SK-N-SH (cell line): ENCODE measurements around the gene DYNC2H1. TPM values are rescaled to one million over a fixed set of nuclear protein-coding genes. Genes with fewer than 3 reads are reported as not detected.

Experiments used
- CTCF ChIA-PET: fragments of 300-600, 350-600 bp; formaldehyde crosslinking; extraction: SDS; loops from one replicate; lab custom pipeline; 2021; lab: Yijun Ruan, JAX
- POLR2A ChIA-PET: fragments of 350-600 bp; sonication (Branson Sonifier 250); formaldehyde crosslinking; extraction: SDS; loops from one replicate; lab custom pipeline; 2020; ENCODE audit warnings: antibody characterized with exemption, inconsistent platforms; lab: Yijun Ruan, JAX
- DNase-seq: peaks from one replicate; pipeline ENCODE4 v3.0.0; 2012
- H2AFZ ChIP-seq: fragments of 200-600 bp; sonication (generic); 2 replicates; pipeline ENCODE4 v1.8.1; 2016; ENCODE audit warnings: antibody characterized with exemption, mild to moderate bottlenecking, low read depth
- H3F3A ChIP-seq: fragments of 200-600 bp; sonication (generic); replicated peaks from 2 replicates; pipeline ENCODE3; 2016; ENCODE audit warnings: antibody characterized with exemption, mild to moderate bottlenecking; ENCODE audit not compliant: insufficient read depth
- H3K27ac ChIP-seq, 2 experiments: fragments of 200-500 bp in 1 of 2; fragments of 200-600 bp in 1 of 2; sonication (Bioruptor generic) in 1 of 2; sonication (generic), shearing (Covaris generic) in 1 of 2; 2 replicates each; pipeline versions ENCODE4 v1.5.1 to v1.6.1; 2014 to 2016; ENCODE audit warnings: low read depth in 2 of 2, inconsistent platforms in 1 of 2, low read length in 1 of 2, mild to moderate bottlenecking in 1 of 2, mixed read lengths in 1 of 2
- H3K27me3 ChIP-seq: fragments of 200-600 bp; sonication (generic), shearing (Covaris generic); 2 replicates; pipeline ENCODE4 v1.6.1; 2016; ENCODE audit warnings: mixed run types; ENCODE audit not compliant: insufficient read depth
- H3K36me3 ChIP-seq, 2 experiments: fragments of 200-500 bp in 1 of 2; fragments of 200-600 bp in 1 of 2; sonication (Bioruptor generic) in 1 of 2; sonication (generic) in 1 of 2; replicated peaks in 1 of 2; 2 replicates each; pipeline versions ENCODE3 to v1.5.1; 2014 to 2016; ENCODE audit warnings: low read length in 1 of 2, mild to moderate bottlenecking in 1 of 2; ENCODE audit not compliant: insufficient read depth in 2 of 2, control insufficient read depth in 1 of 2
- H3K4me1 ChIP-seq, 2 experiments: fragments of 200-500 bp in 1 of 2; fragments of 200-600 bp in 1 of 2; sonication (Bioruptor generic) in 1 of 2; sonication (generic), shearing (Covaris generic) in 1 of 2; 2 replicates each; pipeline versions ENCODE4 v1.5.1 to v1.6.1; 2014 to 2016; ENCODE audit warnings: low read depth in 1 of 2, low read length in 1 of 2, mixed run types in 1 of 2; ENCODE audit not compliant: insufficient read depth in 2 of 2, control insufficient read depth in 1 of 2
- H3K4me2 ChIP-seq: fragments of 200-600 bp; sonication (generic), shearing (Covaris generic); 2 replicates; pipeline ENCODE4 v1.6.1; 2017; ENCODE audit warnings: mixed run types
- H3K4me3 ChIP-seq, 2 experiments: fragments of 200-500 bp in 1 of 2; fragments of 200-600 bp in 1 of 2; sonication (Bioruptor generic) in 1 of 2; sonication (generic), shearing (Covaris generic) in 1 of 2; 2 replicates each; pipeline versions ENCODE4 v1.5.1 to v1.8.1; 2014 to 2016; ENCODE audit warnings: low read depth in 2 of 2, inconsistent platforms in 1 of 2, low read length in 1 of 2, mild to moderate bottlenecking in 1 of 2, mixed read lengths in 1 of 2, moderate library complexity in 1 of 2
- H3K79me2 ChIP-seq: fragments of 200-600 bp; sonication (generic); 2 replicates; pipeline ENCODE4 v1.8.1; 2017; ENCODE audit warnings: mild to moderate bottlenecking; ENCODE audit not compliant: insufficient read depth
- H3K9ac ChIP-seq: fragments of 200-600 bp; sonication (generic); 2 replicates; pipeline ENCODE4 v1.6.1; 2017; ENCODE audit warnings: mixed run types
- H3K9me2 ChIP-seq: fragments of 200-600 bp; sonication (generic); 2 replicates; pipeline ENCODE4 v1.6.1; 2017; ENCODE audit warnings: mixed run types
- H3K9me3 ChIP-seq: fragments of 200-600 bp; sonication (generic); 2 replicates; pipeline ENCODE4 v1.6.1; 2017; ENCODE audit warnings: mixed run types, mild to moderate bottlenecking, moderate library complexity
- H4K20me1 ChIP-seq: fragments of 200-600 bp; sonication (generic); 2 replicates; pipeline ENCODE4 v1.6.1; 2017; ENCODE audit warnings: mild to moderate bottlenecking, mixed run types; ENCODE audit not compliant: insufficient read depth
- FOSL2 ChIP-seq: IDR thresholded peaks from 2 replicates; pipeline ENCODE4 v1.4.0; 2012; ENCODE audit warnings: low read depth, mild to moderate bottlenecking, moderate library complexity, borderline replicate concordance
- FOXM1 ChIP-seq: IDR thresholded peaks from 2 replicates; pipeline ENCODE4 v1.4.0; 2012; ENCODE audit warnings: low read depth, mild to moderate bottlenecking
- JUND ChIP-seq: IDR thresholded peaks from 2 replicates; pipeline ENCODE4 v1.4.0; 2012
- MXI1 ChIP-seq: IDR thresholded peaks from 2 replicates; pipeline ENCODE4 v1.6.1; 2012; ENCODE audit warnings: mild to moderate bottlenecking, low read depth, low read length, improper control_type of control experiment
- NFIC ChIP-seq: IDR thresholded peaks from 2 replicates; pipeline ENCODE4 v1.4.0; 2012; ENCODE audit warnings: borderline replicate concordance
- NRF1 ChIP-seq: IDR thresholded peaks from 2 replicates; pipeline ENCODE4 v1.6.1; 2012; ENCODE audit warnings: low read depth, mild to moderate bottlenecking, low read length
- POLR2AphosphoS5 ChIP-seq: IDR thresholded peaks from 2 replicates; pipeline ENCODE4 v1.6.1; 2012; ENCODE audit warnings: low read depth, low read length
- RFX5 ChIP-seq: IDR thresholded peaks from 2 replicates; pipeline ENCODE4 v1.6.1; 2012; ENCODE audit warnings: mild to moderate bottlenecking, improper control_type of control experiment, low read length
- SIN3A ChIP-seq: IDR thresholded peaks from 2 replicates; pipeline ENCODE4 v1.6.1; 2012; ENCODE audit warnings: low read depth, mild to moderate bottlenecking, low read length, moderate library complexity, borderline replicate concordance
- TAF1 ChIP-seq: IDR thresholded peaks from 2 replicates; pipeline ENCODE4 v1.6.1; 2012; ENCODE audit warnings: low read depth, mild to moderate bottlenecking, low read length, moderate library complexity, borderline replicate concordance
- YY1 ChIP-seq: IDR thresholded peaks from 2 replicates; pipeline ENCODE4 v1.4.0; 2012; ENCODE audit warnings: low read depth, mild to moderate bottlenecking
- WGBS: methylation state at CpG from one replicate; pipeline ENCODE4 v1.1.6; 2017; ENCODE audit warnings: low lambda C conversion rate; 5-methylcytosine and 5-hydroxymethylcytosine counted together
- polyA plus RNA-seq, 3 experiments: library from polyadenylated mRNA; depleted of rRNA; stranded (reverse); fragments of >200 nt; gene quantifications; 2 replicates each; pipeline ENCODE4 v1.2.3, GENCODE V29; 2012
- TF ChIP-seq, protein P1 (sequence below): IDR thresholded peaks from 2 replicates; pipeline ENCODE4 v1.4.0; 2012; ENCODE audit warnings: low read depth
- TF ChIP-seq, protein P2 (sequence below): IDR thresholded peaks from 2 replicates; pipeline ENCODE4 v1.6.1; 2012; ENCODE audit warnings: mild to moderate bottlenecking, low read depth, low read length, moderate library complexity
- TF ChIP-seq, protein P3 (sequence below): fragments of 200-600 bp; sonication (generic); IDR thresholded peaks from 2 replicates; pipeline ENCODE4 v1.6.1; 2017; ENCODE audit warnings: antibody characterized with exemption, mild to moderate bottlenecking, moderate library complexity
- TF ChIP-seq, protein P4 (sequence below): IDR thresholded peaks from 2 replicates; pipeline ENCODE4; 2012

DYNC2H1 gene
- polyA plus RNA-seq, 1 of the 3 experiments (the other 2 are of a cell fraction), result 15.3 TPM

DNA sequence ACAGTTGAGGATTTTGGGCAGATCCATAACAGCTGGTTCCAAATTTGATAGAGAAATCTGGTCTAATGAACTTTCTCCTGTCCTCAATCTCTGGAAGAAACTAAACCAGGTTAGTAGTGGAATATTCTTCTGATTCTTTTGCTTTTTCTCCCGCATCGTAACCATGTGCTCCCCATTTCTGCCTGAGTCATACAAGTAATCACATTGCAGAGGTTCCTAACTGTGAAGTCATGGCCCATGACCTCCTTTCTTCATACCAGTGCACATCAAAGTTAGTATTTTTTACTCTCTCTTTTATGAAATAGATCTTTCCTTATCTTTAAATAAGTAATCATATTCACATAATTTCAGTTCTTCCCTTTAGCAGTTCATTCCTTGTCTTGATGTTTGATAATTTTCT is 249.0 kb downstream of the DYNC2H1 start:
- no peaks in the 10 kb centered on the region for H3K9me3 ChIP-seq
- no peak overlapping the region for H2AFZ ChIP-seq
- H3F3A ChIP-seq, result no peaks in the 10 kb centered on the region
- ChIA-PET CTCF (no interaction called here), POLR2A (no interaction called here)
- H3K27ac ChIP-seq, result peak overlapping the region in 1 of 2 experiments; percentile 9; a peak in 2 of 4 replicates
- H3K4me2 ChIP-seq, result no peak overlapping the region
- H3K4me1 ChIP-seq, result no peaks in the 10 kb centered on the region; a peak in 1 of 4 replicates
- no peaks in the 10 kb centered on the region for H3K9me2 ChIP-seq
- no peak overlapping the region for H3K9ac ChIP-seq
- peaks cover 0 to 16% of the 10 kb centered on the region in 2 experiments for H3K36me3 ChIP-seq
- no peak overlapping the region for H3K4me3 ChIP-seq
- no peak for TF ChIP-seq RFX5
- TF ChIP-seq, protein P1, sequence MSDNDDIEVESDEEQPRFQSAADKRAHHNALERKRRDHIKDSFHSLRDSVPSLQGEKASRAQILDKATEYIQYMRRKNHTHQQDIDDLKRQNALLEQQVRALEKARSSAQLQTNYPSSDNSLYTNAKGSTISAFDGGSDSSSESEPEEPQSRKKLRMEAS, result peak; percentile 66; the same call in 1 of the 2 replicates
- TF ChIP-seq FOSL2, result peak; percentile 38; the same call in 1 of the 2 replicates
- no peaks in the 10 kb centered on the region for H4K20me1 ChIP-seq
- H3K27me3 ChIP-seq, result no peaks in the 10 kb centered on the region
- H3K79me2 ChIP-seq, result no peaks in the 10 kb centered on the region
- DNase-seq, result no peak
- 71% methylated on average over 2 of the region's 2 CpGs for WGBS

DNA sequence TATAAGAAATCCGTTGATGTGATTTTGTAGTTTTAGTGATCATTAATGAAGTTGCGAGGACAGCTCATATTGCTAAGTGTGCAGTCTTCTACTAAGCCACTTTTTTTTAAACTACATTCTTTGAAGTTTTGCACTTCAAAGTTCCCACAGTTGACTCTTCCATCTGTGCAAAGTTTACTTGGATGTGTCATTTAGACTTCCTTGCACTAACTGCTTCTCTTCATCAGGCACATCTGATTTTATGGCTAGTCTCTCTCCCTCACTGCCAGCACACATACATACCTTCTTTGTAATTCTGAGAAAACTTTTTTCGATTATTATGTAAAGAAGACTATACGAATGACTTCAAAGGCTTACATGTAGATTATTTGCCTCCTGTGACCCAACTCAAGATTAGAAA is 250.0 kb downstream of the DYNC2H1 start:
- no peak overlapping the region for H2AFZ ChIP-seq
- no peaks in the 10 kb centered on the region for H4K20me1 ChIP-seq
- H3K4me2 ChIP-seq, result no peak overlapping the region
- H3K27ac ChIP-seq, result no peak overlapping the region
- no peak for TF ChIP-seq FOXM1
- TF ChIP-seq NRF1, result no peak
- no peak for TF ChIP-seq JUND
- TF ChIP-seq, protein P1, result no peak
- TF ChIP-seq NFIC, result no peak
- TF ChIP-seq, all 33 proteins: peak for 0
- no peak overlapping the region for H3K4me3 ChIP-seq
- DNase-seq, result no peak
- no peak overlapping the region for H3K9ac ChIP-seq
- H3K27me3 ChIP-seq, result no peaks in the 10 kb centered on the region
- WGBS, result 91% methylated on average over 4 of the region's 4 CpGs
- CTCF ChIA-PET, result no interaction called here
- H3K4me1 ChIP-seq, result no peaks in the 10 kb centered on the region; a peak in 1 of 4 replicates
- H3K9me3 ChIP-seq, result no peaks in the 10 kb centered on the region
- H3K9me2 ChIP-seq, result no peaks in the 10 kb centered on the region
- POLR2A ChIA-PET, result no interaction called here
- no peaks in the 10 kb centered on the region for H3K79me2 ChIP-seq
- H3F3A ChIP-seq, result no peaks in the 10 kb centered on the region
- peaks cover 0 to 16% of the 10 kb centered on the region in 2 experiments for H3K36me3 ChIP-seq

DNA sequence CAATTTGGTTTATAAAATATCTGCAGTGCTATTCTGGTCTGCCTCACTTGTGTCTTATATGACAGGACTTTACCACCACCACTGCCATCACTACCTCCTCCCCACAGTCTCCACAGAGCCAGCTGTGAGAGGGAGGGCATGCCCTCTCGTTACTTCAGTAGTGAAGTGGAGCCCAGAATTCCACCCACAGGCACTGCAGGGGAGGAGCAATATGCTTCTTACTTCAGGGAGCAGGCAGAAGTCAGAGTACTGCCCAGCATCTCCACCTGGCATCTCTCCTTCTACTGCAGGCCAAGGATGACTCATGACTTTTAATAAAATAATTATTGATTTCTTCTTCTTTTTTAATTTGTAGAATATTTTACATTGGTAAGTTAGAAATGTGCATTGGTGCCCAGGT is 255.5 kb downstream of the DYNC2H1 start:
- CTCF ChIA-PET, result no interaction called here
- WGBS, result 60% methylated on average over 1 of the region's 1 CpG

More for the DNA sequence above, 255.5 kb downstream of the DYNC2H1 start:
- H3K9ac ChIP-seq, result no peak overlapping the region
- no peak overlapping the region for H3K4me3 ChIP-seq
- no peaks in the 10 kb centered on the region for H3K79me2 ChIP-seq
- no peak for DNase-seq
- H3K36me3 ChIP-seq, result peaks cover 0 to 15% of the 10 kb centered on the region in 2 experiments
- no peaks in the 10 kb centered on the region for H4K20me1 ChIP-seq
- H3F3A ChIP-seq, result no peaks in the 10 kb centered on the region
- H3K27me3 ChIP-seq, result no peaks in the 10 kb centered on the region
- H3K27ac ChIP-seq, result no peak overlapping the region
- no peak overlapping the region for H3K4me2 ChIP-seq
- POLR2A ChIA-PET, result no interaction called here
- TF ChIP-seq TAF1 (no peak), POLR2AphosphoS5 (no peak), NFIC (no peak), MXI1 (no peak), JUND (no peak), NRF1 (no peak), YY1 (no peak), SIN3A (no peak)
- TF ChIP-seq, protein P2, sequence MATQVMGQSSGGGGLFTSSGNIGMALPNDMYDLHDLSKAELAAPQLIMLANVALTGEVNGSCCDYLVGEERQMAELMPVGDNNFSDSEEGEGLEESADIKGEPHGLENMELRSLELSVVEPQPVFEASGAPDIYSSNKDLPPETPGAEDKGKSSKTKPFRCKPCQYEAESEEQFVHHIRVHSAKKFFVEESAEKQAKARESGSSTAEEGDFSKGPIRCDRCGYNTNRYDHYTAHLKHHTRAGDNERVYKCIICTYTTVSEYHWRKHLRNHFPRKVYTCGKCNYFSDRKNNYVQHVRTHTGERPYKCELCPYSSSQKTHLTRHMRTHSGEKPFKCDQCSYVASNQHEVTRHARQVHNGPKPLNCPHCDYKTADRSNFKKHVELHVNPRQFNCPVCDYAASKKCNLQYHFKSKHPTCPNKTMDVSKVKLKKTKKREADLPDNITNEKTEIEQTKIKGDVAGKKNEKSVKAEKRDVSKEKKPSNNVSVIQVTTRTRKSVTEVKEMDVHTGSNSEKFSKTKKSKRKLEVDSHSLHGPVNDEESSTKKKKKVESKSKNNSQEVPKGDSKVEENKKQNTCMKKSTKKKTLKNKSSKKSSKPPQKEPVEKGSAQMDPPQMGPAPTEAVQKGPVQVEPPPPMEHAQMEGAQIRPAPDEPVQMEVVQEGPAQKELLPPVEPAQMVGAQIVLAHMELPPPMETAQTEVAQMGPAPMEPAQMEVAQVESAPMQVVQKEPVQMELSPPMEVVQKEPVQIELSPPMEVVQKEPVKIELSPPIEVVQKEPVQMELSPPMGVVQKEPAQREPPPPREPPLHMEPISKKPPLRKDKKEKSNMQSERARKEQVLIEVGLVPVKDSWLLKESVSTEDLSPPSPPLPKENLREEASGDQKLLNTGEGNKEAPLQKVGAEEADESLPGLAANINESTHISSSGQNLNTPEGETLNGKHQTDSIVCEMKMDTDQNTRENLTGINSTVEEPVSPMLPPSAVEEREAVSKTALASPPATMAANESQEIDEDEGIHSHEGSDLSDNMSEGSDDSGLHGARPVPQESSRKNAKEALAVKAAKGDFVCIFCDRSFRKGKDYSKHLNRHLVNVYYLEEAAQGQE, result no peak
- TF ChIP-seq, protein P3, sequence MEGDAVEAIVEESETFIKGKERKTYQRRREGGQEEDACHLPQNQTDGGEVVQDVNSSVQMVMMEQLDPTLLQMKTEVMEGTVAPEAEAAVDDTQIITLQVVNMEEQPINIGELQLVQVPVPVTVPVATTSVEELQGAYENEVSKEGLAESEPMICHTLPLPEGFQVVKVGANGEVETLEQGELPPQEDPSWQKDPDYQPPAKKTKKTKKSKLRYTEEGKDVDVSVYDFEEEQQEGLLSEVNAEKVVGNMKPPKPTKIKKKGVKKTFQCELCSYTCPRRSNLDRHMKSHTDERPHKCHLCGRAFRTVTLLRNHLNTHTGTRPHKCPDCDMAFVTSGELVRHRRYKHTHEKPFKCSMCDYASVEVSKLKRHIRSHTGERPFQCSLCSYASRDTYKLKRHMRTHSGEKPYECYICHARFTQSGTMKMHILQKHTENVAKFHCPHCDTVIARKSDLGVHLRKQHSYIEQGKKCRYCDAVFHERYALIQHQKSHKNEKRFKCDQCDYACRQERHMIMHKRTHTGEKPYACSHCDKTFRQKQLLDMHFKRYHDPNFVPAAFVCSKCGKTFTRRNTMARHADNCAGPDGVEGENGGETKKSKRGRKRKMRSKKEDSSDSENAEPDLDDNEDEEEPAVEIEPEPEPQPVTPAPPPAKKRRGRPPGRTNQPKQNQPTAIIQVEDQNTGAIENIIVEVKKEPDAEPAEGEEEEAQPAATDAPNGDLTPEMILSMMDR, result no peak
- TF ChIP-seq, protein P4, sequence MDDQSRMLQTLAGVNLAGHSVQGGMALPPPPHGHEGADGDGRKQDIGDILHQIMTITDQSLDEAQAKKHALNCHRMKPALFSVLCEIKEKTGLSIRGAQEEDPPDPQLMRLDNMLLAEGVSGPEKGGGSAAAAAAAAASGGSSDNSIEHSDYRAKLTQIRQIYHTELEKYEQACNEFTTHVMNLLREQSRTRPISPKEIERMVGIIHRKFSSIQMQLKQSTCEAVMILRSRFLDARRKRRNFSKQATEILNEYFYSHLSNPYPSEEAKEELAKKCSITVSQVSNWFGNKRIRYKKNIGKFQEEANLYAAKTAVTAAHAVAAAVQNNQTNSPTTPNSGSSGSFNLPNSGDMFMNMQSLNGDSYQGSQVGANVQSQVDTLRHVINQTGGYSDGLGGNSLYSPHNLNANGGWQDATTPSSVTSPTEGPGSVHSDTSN, result no peak
- no peak overlapping the region for H2AFZ ChIP-seq
- peaks cover 5 to 6% of the 10 kb centered on the region in 2 experiments; a peak in 3 of 4 replicates for H3K4me1 ChIP-seq
- H3K9me2 ChIP-seq, result no peaks in the 10 kb centered on the region
- H3K9me3 ChIP-seq, result no peaks in the 10 kb centered on the region
